ENCODE results near the gene ACE. TPM values are rescaled to one million over a fixed set of nuclear protein-coding genes. Genes with fewer than 3 reads are reported as not detected.

Gene ACE
- total RNA-seq, 4 donors from 2014 or later = 4.2 to 20.2 (median 12.0) TPM

DNA sequence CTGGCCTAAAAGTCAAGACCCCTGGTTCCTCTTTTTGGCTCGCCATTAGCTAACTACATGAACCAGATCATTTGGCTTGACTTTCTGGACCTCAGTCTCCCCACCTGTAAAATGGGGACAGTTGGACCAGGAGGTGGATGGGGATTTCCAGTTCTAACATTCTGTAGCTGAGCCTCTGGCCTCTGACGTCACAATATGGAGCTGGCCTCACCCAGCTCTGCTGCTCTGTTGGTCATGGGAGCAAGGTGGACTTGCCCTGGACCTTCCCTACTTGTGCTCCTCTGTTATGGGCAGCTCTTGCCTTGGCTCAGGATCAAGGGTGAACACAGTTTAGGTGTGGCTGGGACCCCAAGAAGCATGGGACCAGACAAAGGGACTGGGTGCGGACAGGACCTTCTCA, 29.8 kb downstream of the ACE start:
- ATAC-seq (ENCODE audit: low FRiP score) (no peak), DNase-seq (ENCODE audit: low spot score) (no peak)
- TF ChIP-seq, protein P1, sequence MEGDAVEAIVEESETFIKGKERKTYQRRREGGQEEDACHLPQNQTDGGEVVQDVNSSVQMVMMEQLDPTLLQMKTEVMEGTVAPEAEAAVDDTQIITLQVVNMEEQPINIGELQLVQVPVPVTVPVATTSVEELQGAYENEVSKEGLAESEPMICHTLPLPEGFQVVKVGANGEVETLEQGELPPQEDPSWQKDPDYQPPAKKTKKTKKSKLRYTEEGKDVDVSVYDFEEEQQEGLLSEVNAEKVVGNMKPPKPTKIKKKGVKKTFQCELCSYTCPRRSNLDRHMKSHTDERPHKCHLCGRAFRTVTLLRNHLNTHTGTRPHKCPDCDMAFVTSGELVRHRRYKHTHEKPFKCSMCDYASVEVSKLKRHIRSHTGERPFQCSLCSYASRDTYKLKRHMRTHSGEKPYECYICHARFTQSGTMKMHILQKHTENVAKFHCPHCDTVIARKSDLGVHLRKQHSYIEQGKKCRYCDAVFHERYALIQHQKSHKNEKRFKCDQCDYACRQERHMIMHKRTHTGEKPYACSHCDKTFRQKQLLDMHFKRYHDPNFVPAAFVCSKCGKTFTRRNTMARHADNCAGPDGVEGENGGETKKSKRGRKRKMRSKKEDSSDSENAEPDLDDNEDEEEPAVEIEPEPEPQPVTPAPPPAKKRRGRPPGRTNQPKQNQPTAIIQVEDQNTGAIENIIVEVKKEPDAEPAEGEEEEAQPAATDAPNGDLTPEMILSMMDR (IDR thresholded peaks at IDR 0.05) = no peak

DNA sequence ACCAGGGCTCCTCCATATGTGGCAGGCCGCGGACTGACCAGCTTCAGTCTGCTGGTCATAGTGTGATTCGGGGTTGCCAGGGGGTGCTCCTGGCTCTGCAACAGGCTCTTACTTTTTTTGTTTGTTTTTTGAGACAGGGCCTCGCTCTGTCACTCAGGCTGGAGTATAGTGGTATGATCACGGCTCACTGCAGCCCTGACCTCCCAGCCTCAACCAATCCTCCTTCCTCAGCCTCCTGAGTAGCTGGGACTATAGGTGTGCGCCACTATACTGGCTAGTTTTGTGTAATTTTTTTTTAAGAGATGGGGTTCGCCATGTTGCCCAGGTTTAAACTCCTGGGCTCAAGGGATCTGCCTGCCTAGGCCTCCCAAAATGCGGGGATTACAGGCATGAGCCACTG, 34.5 kb downstream of the ACE start:
- TF ChIP-seq, protein P1 (IDR thresholded peaks at IDR 0.05) = no peak
- DNase-seq (ENCODE audit: low spot score) = no peak
- no peak for ATAC-seq (ENCODE audit: low FRiP score)

DNA sequence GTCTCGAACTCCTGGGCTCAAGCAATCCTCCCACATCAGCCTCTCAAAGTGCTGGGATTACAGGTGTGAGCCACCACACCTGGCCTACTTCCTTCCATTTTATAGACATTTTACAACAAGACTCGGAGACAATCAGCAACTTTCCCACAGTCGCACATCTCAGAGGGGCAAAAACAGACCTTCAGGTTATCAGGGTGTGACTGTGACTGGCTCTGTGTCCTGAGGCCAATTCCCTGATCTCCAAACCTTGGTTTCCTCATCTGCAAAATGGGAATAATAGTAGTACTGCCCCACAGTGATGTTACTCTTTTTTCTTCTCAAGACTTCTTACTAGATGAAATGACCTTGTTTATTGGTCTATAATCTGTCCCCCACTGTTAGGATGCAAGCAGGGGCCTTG, 35.5 kb downstream of the ACE start:
- DNase-seq (ENCODE audit: low spot score) (no peak), ATAC-seq (ENCODE audit: low FRiP score) (no peak)
- TF ChIP-seq, protein P1 (IDR thresholded peaks at IDR 0.05) = no peak

DNA sequence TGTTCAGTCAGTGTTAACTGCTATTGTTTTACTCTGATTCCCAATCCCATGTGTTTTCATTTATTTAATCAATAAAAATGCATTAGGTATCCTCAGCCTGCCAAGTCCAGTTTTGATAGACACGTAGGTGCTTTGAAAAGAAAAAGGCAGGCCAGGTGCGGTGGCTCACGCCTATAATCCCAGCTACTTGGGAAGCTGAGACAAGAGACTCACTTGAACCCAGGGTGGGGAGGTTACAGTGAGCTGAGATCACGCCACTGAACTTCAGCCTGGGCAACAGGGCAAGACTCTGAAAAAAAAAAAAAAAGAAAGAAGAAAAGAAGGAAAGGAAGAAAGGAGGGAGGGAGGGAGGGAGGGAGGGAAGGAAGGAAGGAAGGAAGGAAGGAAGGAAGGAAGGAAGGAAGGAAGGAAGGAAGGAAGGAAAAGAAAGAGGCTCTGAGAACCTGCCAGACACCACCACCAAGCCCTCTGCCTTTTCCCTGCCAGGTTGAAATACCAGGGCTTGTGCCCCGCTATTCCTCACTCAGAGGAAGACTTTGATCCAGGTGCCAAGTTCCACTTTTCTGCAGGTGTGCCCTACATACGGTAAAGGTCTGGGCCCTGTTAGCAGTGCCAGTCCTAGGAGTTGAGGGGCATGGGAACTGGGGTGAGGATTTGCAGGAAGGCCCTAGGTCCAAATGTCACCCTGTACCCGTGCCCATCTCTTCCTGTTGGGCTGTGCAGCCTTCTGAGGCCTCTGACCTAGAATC, 36.2 kb downstream of the ACE start:
- ATAC-seq (ENCODE audit: low FRiP score) = no peak
- TF ChIP-seq, protein P1 (IDR thresholded peaks at IDR 0.05) = no peak

DNA sequence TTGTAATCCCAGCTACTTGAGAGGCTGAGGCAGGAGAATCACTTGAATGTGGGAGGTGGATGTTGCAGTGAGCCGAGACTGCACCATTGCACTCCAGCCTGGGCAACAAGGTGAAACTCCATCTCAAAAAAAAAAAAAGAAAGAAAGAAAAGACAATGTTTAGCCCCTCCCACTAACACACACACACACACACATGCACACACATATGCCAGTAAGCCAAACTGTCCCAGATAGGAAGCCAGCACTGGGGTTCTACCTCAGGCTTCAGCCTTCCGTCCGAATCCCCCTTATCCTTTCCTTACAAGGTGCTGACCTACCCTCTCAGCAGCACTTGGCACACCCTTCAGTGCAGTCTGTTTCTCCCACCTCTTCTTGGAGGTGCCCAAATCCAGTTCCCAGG, 37.6 kb downstream of the ACE start:
- no peak for DNase-seq (ENCODE audit: low spot score)
- no peak for ATAC-seq (ENCODE audit: low FRiP score)
- TF ChIP-seq, protein P1 (IDR thresholded peaks at IDR 0.05) = no peak

More for the DNA sequence above, 36.2 kb downstream of the ACE start:
- no peak for DNase-seq (ENCODE audit: low spot score)

DNA sequence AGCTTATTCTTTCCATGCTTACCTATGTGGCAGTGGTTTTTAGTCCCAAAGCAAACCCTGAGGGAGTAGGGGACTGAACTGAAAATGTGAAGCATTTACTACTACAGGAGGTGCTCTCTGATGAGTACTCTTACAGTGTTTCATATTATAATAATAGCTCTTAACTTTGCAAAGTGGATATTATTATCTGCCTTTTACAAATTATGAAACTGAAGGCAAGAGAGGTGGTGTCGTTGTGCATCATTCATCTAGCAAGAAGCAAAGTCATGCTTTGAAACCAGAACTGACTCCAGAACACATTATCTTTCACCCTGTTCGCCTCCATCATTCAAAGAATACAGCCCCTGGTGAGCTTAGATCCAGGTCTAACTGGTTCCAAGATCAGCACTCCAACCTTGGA, 38.1 kb downstream of the ACE start:
- ATAC-seq (ENCODE audit: low FRiP score) = no peak
- DNase-seq (ENCODE audit: low spot score) = no peak
- TF ChIP-seq, protein P1 (IDR thresholded peaks at IDR 0.05) = no peak

DNA sequence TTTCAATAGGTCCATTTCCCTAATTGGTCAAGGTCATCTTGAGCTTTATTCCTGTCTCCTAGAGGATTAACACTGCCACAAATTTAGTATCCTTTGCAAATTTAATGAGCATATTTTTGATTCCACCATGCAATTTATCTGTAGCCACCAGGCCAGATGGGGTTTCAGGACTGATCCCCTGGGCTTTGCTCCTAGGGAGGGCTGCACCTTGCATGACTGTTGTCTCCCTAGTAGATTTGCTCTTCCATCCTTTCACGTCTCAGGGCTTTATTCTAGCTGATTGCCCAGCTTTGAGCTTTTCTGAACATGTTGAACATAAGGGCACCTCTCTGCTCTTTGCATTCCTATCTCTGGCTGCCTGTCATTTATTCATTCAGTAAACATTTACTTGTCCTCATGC, 38.6 kb downstream of the ACE start:
- no peak for DNase-seq (ENCODE audit: low spot score)
- no peak for ATAC-seq (ENCODE audit: low FRiP score)
- TF ChIP-seq, protein P1 (IDR thresholded peaks at IDR 0.05) = no peak

Data from omental fat pad (tissue), 4 donors.